NCI-H226 (cell line): ENCODE measurements around the gene DMD.
"Not testable (repeated sequence)": the region's sequence is repeated elsewhere in the genome, so short reads cannot be mapped to it uniquely, and the experiment has no call there.

Experiments used
- DNase-seq: peaks from one replicate; pipeline ENCODE4 v3.0.0-alpha.2; 2015

The DMD gene

DNA sequence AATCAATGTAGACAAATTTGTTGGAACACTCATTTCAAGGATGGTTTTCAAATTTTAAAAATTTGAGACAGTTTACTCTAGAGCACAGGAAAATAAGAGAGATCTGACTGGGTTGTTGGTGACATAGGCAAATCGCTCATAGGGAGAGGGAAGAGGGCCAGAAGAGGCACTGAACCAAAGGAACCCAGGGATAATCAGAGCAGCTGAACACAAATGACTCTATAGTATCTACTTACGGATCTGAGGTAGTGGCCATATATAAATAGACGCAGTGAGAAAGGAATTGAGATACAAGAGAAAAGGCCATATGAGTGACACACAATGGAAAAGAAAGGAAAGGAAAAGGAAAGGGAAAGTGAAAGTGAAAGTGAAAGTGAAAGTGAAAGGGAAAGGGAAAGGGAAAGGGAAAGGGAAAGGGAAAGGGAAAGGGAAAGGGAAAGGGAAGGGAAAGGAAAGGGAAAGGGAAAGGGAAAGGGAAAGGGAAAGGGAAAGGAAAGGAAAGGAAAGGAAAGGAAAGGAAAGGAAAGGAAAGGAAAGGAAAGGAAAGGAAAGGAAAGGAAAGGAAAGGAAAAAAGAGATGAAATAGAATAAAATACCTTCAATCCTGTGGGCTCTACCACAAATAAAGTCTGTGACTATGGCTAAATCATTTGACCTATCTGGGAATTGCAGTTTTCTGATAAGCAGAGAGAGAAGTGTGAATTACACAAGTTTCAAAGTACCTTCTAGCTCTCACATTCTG lies 759.2 kb downstream of the DMD start:
- DNase-seq, result no peak

DNA sequence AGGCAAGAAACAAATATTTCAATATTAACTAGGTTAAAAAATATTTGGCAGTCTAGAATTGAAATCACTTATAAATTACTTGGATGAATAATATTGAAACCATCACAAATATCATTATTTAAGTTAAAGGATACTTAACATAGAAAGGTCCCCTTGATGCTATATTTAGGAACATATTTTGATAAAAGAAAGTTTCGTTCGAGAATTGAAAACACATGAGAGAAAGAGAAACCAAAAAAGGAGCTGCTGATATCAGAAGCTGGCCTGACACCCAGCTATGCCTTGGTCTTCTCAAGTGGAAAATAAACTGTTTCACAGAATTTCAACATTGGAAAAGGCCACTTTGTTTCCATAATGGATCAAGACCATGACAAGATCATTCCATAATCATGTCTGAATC lies 762.4 kb downstream of the DMD start:
- DNase-seq, result no peak

DNA sequence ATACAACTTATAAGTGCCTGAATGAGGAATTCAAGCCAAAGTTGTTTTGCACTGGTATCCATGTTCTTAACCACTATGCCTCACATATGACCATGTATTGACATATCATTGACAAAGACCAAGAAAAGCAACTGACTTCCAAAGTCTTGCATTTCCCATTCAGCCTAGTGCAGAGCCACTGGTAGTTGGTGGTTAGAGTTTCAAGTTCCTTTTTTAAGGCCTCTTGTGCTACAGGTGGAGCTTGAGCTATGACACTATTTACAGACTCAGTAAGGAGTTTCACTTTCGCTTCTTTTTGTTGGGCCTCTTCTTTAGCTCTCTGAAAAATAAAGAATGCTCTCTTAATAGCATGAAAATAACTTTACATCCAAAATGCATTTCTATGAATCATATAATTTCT lies 763.0 kb downstream of the DMD start:
- DNase-seq, result no peak

DNA sequence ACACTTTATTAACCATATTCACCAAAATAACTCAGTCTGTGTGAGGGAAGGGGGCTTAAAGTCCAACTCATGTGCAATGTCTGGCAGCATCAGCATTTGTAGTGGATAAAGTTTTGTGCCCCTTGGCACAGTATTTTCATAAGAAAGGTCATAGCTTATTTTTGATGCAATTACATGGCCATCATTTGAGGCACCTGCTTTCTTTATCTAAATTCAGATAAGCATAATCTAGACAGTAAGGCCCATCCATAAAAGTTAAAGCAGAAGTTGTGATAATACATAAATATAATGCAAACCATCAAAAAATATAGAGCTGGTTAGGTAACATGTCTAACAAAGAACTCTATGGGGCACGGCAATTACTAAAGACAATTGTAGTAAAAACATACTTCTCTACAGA lies 763.7 kb downstream of the DMD start:
- DNase-seq, result no peak

DNA sequence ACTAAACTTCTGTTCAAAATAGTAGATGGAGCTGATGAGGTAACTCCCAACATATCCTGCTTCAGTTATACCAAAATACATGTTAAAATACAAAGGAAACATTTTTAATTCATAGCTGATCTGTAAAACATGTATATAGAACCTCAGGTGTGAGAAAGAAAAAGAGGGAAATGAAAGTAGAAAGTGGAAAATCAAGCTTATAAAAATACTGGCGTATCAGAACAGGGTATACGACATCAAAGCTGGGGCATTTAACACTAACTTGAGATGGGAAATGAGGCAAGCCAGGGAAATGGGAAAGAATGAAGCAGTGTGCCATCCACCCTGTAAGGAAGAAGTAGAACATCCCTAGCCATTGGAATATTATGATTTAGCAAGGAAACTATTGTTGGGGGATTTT lies 767.5 kb downstream of the DMD start:
- no peak for DNase-seq

DNA sequence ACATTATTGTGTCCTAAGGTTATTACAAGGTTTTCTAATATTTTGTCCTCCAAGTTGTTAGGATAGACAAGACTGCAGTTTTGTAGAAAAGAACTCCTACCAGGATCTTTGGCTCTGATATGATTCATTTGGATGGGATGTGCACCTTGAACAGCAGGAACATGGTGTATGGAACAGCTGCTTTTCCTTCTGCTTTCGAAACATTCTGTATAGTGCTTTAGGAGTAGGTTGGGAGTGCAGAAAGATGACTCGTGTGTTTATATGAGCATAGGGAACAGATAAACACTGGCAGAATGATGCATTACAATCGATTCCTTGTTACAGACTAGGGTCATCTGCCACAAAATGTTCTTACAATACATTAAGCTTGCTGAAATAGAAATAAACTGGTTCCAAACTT lies 790.1 kb downstream of the DMD start:
- no peak for DNase-seq

DNA sequence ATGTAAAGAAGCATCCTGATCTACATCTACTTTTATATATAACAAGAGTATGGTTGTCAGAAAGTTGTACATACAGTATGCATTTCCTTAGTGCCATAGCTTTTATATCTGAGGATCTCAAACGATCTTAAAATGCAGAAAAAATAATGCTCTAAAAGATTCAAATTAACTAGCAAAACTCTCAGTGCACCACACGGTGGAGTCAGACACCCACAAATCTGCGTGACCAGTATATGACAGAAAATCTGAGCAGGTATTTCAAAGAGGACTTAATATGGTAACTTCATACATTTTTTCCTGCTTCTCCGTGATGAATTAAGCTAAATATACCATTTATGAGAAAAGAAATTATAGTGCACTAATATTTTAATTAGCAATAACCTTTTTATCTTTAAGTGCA lies 803.0 kb downstream of the DMD start:
- no peak for DNase-seq

DNA sequence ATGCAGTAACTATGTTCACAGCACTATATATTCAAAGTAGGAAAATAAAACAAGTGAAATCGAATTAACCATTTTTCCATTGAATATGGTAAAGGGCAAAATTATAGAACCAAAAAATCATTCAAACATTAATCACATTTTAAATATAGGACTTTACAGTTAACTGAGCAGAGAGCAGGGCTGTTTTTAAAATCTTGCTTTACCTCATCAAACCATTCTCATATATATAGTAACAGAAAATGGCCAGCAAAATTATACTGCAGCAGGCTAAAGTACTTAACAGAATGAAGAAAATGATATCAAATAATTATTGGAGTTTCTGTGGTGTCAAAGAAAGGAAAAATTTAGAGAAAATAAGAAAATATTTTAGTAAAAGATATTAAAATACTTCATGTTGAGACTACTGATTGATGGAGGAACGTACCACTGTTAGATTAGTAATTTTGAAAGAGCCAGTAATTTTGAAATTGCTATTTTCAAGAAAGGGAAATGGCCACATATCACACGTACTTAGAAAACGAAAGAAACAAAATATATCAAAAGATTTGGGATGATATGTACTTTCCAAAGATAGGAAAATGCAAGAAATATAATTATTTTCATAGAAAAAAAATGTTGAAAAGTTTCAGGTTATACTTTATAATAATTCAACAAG lies 813.7 kb downstream of the DMD start:
- DNase-seq, result no peak

DNA sequence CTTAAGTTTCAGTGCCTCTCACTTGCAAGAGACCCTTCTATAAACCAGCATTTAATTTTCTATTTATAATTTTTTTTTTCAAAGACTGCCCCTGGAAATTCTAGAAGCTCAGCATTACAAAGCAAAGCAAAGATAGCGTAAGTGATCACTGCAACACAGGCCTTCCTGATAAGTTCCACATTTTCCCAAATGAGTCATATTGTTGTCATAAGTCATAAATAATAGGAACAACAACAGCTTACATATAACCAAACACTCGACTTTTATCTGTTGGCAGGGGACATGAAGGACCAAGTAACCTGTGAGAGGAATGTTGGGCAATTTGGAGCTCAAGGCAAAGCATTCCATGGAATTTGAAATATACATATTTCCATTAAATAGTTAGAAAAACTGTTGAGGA lies 815.5 kb downstream of the DMD start:
- DNase-seq, result no peak

DNA sequence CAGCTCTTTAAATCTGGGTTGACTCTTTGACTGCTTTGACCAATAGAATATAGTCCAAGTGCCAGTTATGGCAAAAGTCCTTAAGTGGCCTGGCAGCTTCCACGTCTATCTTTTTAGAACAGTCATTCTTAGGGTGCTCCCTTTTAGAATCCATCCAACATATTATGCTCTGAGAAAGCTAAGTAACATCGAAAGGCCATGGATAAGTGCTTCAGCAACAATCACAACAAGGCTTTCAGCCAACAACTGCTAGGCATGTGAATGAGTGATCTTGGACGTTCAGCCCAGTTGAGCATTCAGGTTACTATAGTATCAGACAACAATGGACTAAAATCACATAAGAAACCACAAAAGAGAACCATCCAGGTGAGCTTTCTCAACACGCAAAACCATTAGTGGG lies 818.7 kb downstream of the DMD start:
- DNase-seq, result no peak

DNA sequence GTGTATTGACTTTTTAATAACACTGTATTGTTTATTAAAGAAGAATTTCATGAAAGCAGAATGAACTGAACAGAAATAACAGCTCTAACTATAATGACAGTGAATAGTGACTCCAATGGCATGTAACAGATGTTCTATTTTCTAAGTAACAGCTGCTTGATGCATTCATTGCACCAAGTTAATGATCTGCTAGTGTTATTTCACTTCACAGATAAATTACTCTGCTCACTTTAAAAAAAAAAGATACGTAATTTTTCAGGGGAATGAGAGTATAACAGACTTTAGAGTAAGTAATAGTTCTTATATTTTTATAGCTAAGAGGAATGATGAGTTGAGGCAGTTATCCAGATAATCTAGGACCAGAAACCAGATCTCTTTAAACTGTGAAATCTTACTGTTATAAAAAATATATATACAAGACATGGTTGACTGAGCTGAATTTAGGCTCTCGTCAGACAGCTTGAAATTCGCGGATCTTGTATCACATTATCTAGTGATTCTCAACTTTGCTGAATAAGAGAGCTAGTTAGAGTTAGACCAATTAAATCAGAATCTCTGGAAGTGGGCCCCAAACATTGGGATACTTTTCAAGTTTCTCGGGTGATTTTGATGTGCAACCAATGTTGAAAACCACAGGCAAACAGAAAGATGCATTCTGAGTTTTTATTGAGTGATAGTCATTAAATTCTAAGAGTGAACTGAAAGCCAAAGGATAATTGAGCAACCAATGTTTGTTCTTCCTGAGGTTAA lies 840.7 kb downstream of the DMD start:
- no peak for DNase-seq

DNA sequence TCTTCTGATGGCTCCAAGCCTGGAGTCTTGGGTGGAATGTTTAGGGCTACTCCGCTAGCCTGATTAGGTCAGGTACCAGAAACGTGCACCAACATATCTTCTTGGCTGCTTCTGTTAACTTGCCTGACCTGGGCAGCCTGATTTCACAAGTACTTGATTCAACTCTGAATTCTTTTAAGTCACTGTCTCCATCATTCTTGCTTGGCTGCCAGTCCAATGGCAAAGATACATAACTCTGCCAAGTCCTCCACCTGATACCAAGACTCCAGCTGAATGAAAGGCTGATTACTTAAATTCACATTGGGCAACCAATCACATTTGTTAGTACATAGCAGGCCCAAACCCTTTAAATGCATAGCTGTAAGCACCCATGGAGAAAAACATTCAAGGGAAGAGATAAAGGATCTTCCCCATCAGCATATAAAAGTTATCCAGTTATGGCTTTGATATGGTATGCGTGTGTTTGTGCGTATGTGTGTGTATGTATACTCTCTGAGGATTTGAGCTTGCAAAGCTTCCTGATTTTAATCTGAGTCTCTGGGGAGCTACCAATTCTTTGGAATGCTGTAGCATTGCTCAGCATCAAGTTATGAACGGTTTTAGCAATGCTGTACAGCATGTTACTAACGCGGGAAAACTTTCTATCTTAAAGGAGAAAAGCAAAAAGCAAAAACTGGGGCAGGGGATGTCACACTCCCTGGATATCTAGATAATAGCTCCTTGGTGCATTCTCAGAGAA lies 917.2 kb downstream of the DMD start:
- no peak for DNase-seq

DNA sequence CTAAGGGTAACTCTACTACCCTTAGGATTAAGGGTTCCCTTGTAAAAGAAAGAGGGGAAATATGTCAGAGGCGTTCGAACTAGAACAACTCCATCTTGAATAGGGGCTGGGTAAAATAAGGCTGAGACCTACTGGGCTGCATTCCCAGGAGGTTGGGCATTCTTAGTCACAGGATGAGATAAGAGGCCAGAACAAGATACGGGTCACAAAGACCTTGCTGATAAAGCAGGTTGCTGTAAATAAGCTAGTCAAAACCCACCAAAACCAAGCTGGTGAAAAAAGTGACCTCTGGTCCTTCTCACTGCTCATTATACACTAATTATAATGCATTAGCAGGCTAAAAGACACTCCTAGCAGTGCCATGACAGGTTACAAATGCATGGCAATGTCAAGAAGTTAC lies 922.0 kb downstream of the DMD start:
- DNase-seq, result no peak

DNA sequence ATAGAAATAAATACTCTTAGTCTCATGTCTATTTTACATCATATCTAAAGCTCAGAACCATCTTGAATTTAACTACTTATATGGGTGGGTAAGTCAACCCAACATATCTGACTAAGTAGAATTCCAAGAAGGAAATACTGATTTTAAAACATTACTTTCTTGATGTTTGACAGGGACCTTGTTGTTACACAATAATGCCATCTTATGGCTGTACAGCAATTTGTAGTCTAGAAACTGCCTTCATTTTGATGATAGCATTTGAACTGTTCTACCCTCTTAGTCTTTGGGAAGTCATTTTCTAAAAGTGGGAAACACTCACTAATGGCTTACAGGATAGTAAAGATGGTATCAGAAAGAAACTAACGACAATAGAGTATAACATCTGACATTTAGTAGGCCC lies 929.5 kb downstream of the DMD start:
- no peak for DNase-seq

DNA sequence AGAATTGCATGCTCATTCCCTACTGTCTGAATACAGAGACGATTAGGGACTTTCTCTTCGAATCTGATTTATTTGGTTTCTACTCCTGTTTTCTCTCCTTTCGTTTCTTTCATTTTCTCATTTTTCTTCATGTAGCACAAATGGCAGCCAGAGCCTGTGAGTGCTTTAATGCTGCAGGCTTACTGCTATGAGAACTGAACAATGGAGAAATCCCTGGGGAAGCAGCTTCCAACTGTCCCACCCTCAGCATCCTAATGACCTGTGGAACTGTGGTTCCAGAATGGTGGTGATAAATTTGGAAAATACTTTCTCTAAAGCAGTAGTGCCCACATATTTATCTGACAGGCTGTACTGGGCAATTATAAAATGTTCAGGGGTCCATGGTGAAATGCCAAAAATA lies 930.4 kb downstream of the DMD start:
- no peak for DNase-seq

DNA sequence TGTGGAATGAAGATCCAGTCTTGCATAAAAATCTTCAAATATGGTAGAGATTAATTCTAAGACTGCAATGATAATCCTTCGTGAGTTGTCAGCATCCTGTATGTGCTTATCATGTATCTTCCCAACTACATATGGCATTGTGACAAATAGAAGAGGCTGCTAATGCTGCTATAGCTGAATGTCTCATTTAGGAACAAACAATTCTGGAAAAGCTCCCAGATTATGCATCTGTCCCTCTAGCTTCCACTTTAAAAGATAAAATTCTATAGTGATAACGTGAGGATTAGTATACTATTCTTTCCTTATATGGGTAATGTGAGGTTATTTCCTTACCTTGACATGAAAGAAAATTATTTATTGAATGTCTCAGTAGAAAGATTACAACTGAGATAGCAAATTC lies 930.9 kb downstream of the DMD start:
- DNase-seq, result no peak

DNA sequence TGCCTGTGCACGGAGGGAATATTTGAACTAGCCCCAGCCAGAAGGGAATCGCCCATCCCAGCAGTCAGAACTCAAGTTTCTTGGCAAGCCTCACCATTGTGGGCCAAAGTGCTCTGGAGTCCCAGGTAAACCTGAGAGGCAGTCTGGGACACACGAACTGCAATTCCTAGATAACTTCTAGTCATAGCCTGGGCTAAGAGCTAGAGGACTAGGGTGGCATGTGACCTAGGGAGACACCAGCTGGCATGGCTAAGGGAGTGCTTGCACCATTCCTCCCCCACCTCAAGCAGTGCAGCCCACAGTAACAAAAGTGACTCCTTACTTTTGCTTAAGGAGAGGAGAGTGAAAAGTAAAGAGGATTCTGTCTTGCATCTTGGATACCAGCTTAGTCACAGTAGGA lies 935.2 kb downstream of the DMD start:
- no peak for DNase-seq

DNA sequence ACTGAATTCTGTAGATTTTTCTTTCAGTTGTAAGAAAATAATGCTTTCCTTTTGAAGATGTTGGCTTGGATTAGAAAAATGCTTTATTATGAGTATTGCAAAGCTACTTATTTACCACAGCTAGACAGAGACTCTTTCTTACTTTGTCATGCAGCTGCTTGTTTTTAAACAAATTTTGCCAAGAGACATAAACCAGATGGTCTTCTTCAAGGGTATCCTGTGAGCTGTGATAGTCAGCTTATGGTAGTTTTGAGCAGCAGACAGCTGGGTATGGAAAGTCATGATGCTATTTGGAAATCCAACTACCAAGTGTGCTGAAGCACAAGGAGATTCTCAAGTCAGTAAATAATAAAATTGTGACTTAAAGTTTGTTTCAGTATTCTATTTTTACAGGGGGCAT lies 941.5 kb downstream of the DMD start:
- DNase-seq, result no peak

DNA sequence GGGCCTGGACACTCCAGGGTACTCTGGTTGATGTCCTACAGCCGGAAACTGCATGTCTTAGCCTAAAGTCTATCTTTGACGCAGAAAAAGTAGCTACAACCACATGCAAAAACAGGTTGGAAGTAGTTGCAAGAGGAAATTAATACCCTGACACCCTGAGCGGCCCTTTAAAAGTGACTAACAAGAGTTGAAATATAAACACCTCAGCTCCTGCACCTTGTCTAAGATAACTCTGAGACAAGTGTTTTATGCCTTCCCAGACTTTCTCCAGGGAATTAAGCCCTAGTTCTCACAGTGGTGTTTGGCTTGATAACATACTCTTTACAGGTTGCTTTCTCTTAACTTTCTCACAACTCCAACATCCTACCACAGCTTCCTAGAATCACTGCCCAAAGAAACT lies 943.1 kb downstream of the DMD start:
- no peak for DNase-seq

DNA sequence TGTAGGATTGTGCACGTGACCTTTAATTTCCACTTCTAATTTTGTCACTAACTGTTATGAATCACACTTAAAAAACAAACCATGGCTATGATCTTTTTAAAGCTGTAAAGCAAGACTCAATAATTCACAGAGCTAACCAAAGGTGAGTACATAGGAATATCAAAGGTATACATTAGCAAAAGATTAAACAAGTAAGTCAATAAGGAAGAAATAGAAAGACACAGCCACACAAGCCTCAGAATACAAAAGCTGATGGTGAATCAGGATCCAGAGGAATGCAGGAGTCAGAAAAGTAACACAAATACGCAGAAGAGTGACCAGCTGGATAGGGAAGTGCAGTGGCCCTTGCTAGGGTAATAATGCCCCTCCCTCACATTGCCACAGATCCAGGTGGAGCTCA lies 943.6 kb downstream of the DMD start:
- DNase-seq, result no peak

DNA sequence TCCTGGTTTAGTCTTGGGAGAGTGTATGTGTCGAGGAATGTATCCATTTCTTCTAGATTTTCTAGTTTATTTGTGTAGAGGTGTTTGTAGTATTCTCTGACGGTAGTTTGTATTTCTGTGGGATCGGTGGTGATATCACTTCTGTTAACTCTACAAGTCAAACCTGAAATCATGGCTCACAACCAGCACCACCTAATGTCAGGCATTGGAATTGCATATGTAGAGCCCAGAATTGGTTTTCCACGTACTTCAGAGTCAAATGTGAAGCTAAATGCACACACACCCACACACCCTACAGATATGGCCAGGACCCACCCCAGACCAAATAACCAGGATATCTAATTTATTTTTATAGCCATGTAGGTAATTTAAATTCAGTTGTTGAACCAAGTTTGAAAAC lies 964.7 kb downstream of the DMD start:
- DNase-seq, result not testable (repeated sequence)

DNA sequence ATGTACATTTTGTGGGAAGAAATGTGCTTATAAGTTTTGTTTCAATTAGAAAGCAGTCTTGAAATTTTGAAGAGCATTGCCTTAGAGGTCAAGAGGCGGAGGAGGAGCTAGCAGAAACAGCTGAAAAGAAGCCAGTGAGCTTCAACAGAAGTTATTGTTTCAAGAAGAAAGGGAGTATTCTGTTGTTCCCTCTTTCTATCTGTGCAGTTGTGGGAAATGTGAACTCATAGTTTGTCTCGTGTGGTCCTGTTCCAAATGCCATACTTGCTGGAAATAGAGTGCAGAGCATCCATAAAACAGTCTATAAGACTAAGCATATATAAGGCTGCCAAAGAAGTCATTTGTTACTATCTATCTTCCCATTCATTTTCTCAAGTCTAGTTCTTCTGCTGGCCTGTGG lies 1015.7 kb downstream of the DMD start:
- no peak for DNase-seq

DNA sequence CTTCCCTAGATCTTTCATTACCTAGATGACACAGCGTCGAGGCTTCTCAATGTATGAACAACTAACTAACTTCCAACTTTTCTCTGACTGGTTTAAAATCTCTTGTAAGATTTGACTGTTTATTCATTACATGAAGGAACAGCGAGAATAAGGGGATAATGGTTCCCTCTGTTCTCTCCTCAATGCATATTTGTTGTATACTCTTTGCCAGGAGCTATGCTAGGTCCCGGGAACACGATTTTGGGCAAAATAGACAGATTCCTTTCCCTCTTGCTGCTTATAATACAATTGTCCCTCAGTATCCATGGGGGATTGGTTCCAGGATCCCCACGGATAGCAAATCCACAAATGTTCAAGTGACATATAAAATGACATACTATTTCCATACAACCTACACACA lies 1020.0 kb downstream of the DMD start:
- DNase-seq, result no peak

DNA sequence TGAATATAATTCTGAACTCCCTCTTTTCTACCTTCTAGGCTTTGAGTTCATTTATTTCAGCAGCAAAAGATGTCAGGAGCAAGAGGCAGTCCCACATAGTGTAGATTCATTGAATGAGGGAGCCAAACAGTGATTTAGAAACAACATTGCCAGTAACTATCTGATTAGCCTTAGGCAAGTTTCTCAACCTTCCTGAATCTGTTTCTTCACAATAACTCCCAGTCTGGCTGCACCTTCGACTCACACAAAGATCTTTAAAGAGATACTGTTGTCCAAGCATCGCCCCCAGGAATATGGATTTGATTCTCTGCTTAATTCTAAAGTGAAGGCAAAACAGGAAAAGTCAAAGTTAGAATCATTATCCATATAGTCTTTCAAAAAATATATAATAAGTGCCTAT lies 1026.2 kb downstream of the DMD start:
- DNase-seq, result no peak
